GM12892 (cell line): Measurements from ENCODE around the gene KIF1B. TPM values are rescaled to one million over a fixed set of nuclear protein-coding genes. Genes with fewer than 3 reads are reported as not detected.

Experiments
- DNase-seq: peaks from one replicate; pipeline ENCODE4 v3.0.0; 2011; ENCODE audit not compliant: insufficient read length
- FAIRE-seq: peaks from 2 replicates; lab custom pipeline; 2011; peaks lifted over from hg19 to GRCh38; lab: Jason Lieb, UNC
- POLR2A ChIP-seq: IDR thresholded peaks from 2 replicates; pipeline ENCODE4 v1.6.1; 2011; ENCODE audit warnings: low read depth, low read length, control low read depth
- POLR2AphosphoS5 ChIP-seq: IDR thresholded peaks from 2 replicates; pipeline ENCODE4 v1.6.1; 2011; ENCODE audit warnings: low read depth, low read length, control low read depth
- TAF1 ChIP-seq: IDR thresholded peaks from 2 replicates; pipeline ENCODE4 v1.6.1; 2011; ENCODE audit warnings: low read depth, mild to moderate bottlenecking, control low read depth, low read length, borderline replicate concordance
- polyA plus RNA-seq: library from polyadenylated mRNA; unstranded; fragments of >200 nt; gene quantifications from one replicate; pipeline ENCODE4 v1.2.1, GENCODE V29; 2012; ENCODE audit warnings: missing spikeins, inconsistent platforms; ENCODE audit not compliant: missing spikeins

Gene KIF1B, protein sequence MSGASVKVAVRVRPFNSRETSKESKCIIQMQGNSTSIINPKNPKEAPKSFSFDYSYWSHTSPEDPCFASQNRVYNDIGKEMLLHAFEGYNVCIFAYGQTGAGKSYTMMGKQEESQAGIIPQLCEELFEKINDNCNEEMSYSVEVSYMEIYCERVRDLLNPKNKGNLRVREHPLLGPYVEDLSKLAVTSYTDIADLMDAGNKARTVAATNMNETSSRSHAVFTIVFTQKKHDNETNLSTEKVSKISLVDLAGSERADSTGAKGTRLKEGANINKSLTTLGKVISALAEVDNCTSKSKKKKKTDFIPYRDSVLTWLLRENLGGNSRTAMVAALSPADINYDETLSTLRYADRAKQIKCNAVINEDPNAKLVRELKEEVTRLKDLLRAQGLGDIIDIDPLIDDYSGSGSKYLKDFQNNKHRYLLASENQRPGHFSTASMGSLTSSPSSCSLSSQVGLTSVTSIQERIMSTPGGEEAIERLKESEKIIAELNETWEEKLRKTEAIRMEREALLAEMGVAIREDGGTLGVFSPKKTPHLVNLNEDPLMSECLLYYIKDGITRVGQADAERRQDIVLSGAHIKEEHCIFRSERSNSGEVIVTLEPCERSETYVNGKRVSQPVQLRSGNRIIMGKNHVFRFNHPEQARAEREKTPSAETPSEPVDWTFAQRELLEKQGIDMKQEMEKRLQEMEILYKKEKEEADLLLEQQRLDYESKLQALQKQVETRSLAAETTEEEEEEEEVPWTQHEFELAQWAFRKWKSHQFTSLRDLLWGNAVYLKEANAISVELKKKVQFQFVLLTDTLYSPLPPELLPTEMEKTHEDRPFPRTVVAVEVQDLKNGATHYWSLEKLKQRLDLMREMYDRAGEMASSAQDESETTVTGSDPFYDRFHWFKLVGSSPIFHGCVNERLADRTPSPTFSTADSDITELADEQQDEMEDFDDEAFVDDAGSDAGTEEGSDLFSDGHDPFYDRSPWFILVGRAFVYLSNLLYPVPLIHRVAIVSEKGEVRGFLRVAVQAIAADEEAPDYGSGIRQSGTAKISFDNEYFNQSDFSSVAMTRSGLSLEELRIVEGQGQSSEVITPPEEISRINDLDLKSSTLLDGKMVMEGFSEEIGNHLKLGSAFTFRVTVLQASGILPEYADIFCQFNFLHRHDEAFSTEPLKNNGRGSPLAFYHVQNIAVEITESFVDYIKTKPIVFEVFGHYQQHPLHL (N-terminal part only)
- polyA plus RNA-seq, result 3.4 TPM

DNA sequence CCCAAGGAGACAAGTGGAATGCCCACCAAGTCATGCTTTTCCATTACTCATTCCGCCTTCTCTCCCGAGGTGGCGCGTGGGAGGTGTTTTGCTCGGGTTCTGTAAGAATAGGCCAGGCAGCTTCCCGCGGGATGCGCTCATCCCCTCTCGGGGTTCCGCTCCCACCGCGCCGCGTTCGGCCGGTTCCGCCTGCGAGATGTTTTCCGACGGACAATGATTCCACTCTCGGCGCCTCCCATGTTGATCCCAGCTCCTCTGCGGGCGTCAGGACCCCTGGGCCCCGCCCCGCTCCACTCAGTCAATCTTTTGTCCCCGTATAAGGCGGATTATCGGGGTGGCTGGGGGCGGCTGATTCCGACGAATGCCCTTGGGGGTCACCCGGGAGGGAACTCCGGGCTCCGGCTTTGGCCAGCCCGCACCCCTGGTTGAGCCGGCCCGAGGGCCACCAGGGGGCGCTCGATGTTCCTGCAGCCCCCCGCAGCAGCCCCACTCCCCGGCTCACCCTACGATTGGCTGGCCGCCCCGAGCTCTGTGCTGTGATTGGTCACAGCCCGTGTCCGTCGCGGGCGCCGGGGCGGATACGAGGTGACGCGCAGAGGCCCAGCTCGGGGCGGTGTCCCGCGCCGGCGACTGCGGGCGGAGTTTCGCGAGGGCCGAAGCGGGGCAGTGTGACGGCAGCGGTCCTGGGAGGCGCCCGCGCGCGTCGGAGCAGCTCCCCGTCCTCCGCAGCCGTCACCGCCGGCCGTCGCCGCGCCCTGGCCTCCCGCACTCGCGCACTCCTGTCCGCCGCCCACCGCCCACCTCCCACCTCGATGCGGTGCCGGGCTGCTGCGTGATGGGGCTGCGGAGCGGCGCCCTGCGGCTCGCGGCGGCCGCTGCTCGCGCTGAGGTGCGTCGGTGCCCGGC, at the start of gene KIF1B:
TSS of gene KIF1B (plus strand) at position 666 of the 906 bp plus-strand sequence. CDS start 21,759 bp downstream, outside the sequence.
- TF ChIP-seq POLR2A (peak; percentile 53; the same call in 1 of the 2 replicates), TAF1 (no peak), POLR2AphosphoS5 (no peak)
- FAIRE-seq, result peak; percentile 94

DNA sequence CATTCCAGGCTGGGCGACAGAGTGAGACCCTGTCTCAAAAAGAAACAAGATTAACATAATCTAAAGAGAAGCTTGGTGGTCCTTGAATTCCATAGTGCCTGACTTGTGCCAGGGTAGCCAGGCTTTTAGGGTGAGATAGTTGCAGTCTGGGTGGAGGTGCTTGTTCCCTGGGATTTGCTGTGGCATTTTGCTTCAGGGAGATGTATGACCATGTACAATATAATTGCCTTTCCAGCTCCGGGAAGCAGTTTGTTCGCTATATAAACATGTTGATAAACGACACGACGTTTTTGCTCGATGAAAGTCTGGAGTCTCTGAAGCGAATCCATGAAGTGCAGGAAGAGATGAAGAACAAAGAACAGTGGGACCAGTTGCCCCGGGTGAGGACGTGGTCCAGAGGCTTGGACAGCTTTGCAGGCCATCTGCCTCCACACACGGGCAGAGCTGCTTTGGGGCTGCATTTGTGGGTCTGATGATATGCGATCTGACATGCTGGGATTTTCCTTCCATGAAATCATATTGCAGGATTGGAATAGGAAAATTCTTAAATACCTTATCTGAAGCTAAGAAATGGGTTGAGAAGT, 49.4 kb upstream of the KIF1B start:
- FAIRE-seq, result no peak
- DNase-seq, result no peak
- no peak for TF ChIP-seq TAF1
- no peak for TF ChIP-seq POLR2AphosphoS5
- TF ChIP-seq POLR2A, result no peak

More for the DNA sequence above, at the start of gene KIF1B:
- DNase-seq, result peak; percentile 99

DNA sequence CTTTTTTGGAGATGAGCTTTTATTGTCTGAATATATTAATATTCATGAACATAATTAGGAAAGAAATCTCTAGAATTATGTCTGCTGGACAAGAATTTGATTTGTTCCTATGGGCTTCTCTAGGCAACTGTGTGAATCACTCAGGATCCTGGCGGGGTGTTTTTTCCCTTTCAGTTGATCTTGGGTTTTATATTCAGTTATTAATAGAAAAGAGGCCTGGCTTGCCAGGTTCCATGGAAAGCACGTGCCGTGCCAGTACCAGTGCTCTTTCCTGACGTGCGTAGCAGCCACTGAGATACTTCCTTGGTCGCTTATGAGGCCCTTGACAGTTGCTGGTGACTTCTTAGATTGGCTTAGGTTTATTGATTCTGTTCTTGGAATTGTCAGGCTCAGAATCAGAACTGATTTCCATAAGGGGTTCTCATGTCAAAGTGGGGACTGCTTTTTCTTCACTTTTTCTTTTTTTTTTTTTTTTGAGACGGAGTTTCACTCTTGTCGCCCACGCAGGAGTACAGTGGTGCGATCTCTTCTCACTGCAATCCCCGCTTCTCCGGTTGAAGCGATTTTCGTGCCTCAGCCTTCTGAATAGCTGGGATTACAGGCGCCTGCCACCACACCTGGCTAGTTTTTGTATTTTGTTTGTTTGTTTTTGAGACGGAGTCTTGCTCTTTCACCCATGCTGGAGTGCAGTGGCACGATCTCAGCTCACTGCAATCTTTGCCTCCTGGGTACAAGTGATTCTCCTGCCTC, 48.7 kb upstream of the KIF1B start:
- DNase-seq, result no peak
- no peak for FAIRE-seq

DNA sequence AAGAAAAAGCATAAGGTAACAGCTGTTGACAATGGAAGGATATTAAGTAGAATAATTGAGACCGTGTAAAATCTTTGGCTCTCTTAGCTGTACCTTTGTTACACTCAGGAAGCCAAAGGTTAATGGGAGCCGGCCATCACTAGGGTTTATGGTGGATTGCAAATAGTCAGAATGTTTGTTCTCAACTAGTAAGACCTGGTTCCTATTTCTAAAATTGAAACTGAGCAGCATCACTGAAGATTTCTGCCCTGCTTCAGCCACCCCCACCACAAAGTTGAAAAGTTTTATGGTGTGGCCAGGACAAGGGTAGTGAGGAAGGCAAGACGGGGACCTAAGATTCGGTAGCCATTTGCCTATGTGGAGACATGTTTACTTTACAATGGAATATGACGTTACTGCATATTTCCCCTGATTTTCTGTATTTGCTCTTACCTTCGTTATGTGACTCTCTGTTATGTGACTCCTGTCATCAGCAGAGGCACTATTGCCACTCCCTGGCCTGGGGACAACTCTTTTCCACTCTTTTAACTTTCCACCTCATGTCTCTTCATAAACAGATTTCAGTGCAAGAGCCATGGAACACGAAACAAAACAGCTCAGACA, 41.4 kb upstream of the KIF1B start:
- TF ChIP-seq POLR2AphosphoS5 (no peak), POLR2A (no peak), TAF1 (no peak)
- peak; percentile 42 for FAIRE-seq
- DNase-seq, result no peak

More for the DNA sequence above, 48.7 kb upstream of the KIF1B start:
- TF ChIP-seq POLR2A (no peak), TAF1 (no peak), POLR2AphosphoS5 (no peak)

DNA sequence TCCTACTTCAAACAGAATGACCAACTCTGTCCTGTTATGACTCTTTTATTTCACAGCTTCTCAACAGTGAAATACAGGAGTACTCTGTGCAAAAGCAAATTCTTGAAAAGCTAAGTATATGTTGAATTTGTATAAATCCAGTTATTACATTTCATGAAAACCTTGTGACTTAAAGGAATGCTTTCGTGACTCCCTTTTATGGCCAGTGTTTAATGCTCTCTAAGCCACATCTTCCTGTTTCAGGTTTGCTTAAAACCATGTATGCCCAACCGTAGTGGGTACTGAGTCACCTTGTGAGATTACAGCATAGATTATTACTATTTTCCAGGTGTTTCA, 40.2 kb upstream of the KIF1B start:
- DNase-seq, result no peak
- TF ChIP-seq TAF1 (no peak), POLR2A (no peak), POLR2AphosphoS5 (no peak)
- FAIRE-seq, result peak; percentile 88

DNA sequence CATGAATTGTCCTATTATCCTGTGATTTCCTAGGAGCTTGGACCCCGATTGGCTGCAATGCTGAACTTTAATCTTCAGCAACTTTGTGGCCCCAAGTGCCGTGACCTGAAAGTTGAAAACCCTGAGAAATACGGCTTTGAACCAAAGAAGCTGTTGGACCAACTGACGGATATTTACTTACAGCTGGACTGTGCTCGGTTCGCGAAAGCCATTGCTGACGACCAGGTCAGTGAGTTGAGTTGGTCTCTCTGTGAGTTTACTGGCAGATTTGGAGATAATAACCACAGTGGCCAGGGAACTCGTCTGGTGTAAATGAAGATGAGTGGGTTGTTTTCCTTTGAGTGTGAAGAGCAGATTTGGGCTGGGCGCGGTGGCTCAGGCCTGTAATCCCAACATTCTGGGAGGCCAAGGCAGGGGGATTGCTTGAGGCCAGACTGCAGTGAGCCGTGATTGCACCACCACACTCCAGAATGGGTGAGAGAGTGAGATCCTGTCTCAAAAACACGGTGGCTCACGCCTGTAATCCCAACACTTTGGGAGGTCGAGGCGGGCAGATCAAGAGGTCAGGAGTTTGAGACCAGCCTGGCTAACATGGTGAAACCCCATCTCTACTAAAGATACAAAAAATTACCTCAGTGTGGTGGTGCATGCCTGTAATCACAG, 39.1 kb upstream of the KIF1B start:
- DNase-seq (no peak), FAIRE-seq (no peak)
- TF ChIP-seq POLR2AphosphoS5 (no peak), POLR2A (no peak), TAF1 (no peak)

DNA sequence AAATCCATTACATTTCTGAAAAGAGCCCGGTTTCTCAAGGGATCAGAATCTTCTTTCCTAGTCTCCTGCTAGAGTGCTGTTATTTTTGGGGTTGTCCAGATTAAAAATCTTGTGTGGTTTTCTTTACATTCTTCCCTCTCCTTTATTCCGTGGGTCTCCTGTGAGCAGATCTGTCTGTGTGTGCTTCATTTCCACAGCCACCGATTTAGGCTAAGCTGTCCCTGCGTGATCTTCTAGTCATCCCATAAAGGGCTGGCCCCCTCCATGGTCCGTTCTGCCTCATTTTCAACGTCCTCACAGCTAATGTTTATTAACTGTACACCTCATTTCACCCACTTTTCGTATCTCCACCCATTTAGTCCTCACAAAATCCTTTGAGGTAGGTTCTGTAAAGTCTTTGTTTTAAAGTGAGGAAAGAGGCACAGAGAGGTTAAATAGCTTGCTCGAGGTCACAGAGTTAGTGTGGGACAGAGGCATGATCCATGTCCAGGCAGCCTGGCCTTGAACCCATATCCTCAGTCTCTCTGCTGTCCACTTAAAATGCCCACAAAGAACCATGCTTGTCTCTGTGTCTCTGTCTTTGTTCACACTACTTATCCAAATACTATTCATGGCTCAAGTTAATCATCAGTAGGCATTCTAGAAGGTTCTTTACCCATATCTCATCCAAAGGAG, 38.2 kb upstream of the KIF1B start:
- FAIRE-seq, result no peak
- TF ChIP-seq POLR2AphosphoS5 (no peak), TAF1 (no peak), POLR2A (no peak)

DNA sequence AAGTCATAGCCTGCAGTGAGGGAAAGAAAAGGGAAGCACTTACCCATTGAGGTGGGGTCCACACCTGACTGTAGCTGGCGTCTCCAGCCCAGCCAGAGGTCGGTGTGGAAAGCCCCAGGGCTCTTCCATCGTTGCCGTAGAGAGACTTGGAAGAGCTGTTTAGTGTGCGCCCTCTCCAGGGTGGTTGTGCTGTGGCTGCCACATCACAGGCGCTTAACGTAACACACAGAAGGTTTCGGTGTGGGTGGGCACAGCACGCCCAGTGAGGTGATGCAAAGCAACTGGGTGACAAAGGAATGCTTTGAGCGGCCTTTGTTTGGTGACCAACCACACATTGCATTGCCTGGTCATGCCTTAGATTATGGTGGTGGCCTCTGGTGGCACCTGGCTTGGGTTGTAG, 36.8 kb upstream of the KIF1B start:
- TF ChIP-seq POLR2AphosphoS5, result no peak
- TF ChIP-seq POLR2A, result no peak
- TF ChIP-seq TAF1, result no peak
- DNase-seq (no peak), FAIRE-seq (no peak)

More for the DNA sequence above, 38.2 kb upstream of the KIF1B start:
- DNase-seq, result no peak
